ENCODE results near the gene PROK1. TPM values are rescaled to one million over a fixed set of nuclear protein-coding genes. Genes with fewer than 3 reads are reported as not detected.
"Not testable (repeated sequence)": the region's sequence is repeated elsewhere in the genome, so short reads cannot be mapped to it uniquely, and the experiment has no call there.

Gene PROK1
- total RNA-seq, 1 donor from 2014 or later = 0.69 TPM

- Mint-ChIP-seq H3K27me3 (ENCODE audit: low read depth) (no peaks in the 10 kb centered on the region), H3K36me3 (no peaks in the 10 kb centered on the region), H3K9me3 (no peaks in the 10 kb centered on the region), H3K4me3 (no peak overlapping the region), H3K27ac (peak overlapping the region; percentile 94), H3K4me1 (peaks cover 75% of the 10 kb centered on the region)
- no peak for DNase-seq (ENCODE audit: low spot score in 2 of 2, unreplicated experiment in 2 of 2)
- TF ChIP-seq CTCF (IDR thresholded peaks at IDR 0.05; ENCODE audit: unreplicated experiment) = no peak
These were observed 12.1 kb upstream of the PROK1 start for GRCh38 chr1:110438893-110439292.

- H3K9me3 Mint-ChIP-seq; H3K36me3 Mint-ChIP-seq; H3K27me3 Mint-ChIP-seq (ENCODE audit: low read depth); H3K4me3 Mint-ChIP-seq; DNase-seq (ENCODE audit: low spot score in 2 of 2, unreplicated experiment in 2 of 2): not testable (repeated sequence)
- peaks cover 67% of the 10 kb centered on the region for H3K4me1 Mint-ChIP-seq
- peak overlapping the region; percentile 94 for H3K27ac Mint-ChIP-seq
These were observed 11.1 kb upstream of the PROK1 start for GRCh38 chr1:110439873-110440272.

GRCh38 chr1:110440877-110441276, 10.1 kb upstream of the PROK1 start:
- H3K9me3 Mint-ChIP-seq = no peaks in the 10 kb centered on the region
- DNase-seq (ENCODE audit: low spot score in 2 of 2, unreplicated experiment in 2 of 2) = no peak
- H3K4me3 Mint-ChIP-seq = no peak overlapping the region
- peak overlapping the region; percentile 51 for H3K27ac Mint-ChIP-seq
- TF ChIP-seq CTCF (IDR thresholded peaks at IDR 0.05; ENCODE audit: unreplicated experiment) = no peak
- peaks cover 57% of the 10 kb centered on the region for H3K4me1 Mint-ChIP-seq
- H3K36me3 Mint-ChIP-seq = no peaks in the 10 kb centered on the region
- no peaks in the 10 kb centered on the region for H3K27me3 Mint-ChIP-seq (ENCODE audit: low read depth)

- peak overlapping the region; percentile 1 for H3K27ac Mint-ChIP-seq
- DNase-seq (ENCODE audit: low spot score in 2 of 2, unreplicated experiment in 2 of 2) = no peak
- no peaks in the 10 kb centered on the region for H3K36me3 Mint-ChIP-seq
- no peaks in the 10 kb centered on the region for H3K9me3 Mint-ChIP-seq
- peaks cover 48% of the 10 kb centered on the region for H3K4me1 Mint-ChIP-seq
- H3K27me3 Mint-ChIP-seq (ENCODE audit: low read depth) = no peaks in the 10 kb centered on the region
- no peak for TF ChIP-seq CTCF (IDR thresholded peaks at IDR 0.05; ENCODE audit: unreplicated experiment)
- H3K4me3 Mint-ChIP-seq = no peak overlapping the region
These were observed 9.1 kb upstream of the PROK1 start for GRCh38 chr1:110441888-110442287.

GRCh38 chr1:110443451-110443850, 7.5 kb upstream of the PROK1 start:
- Mint-ChIP-seq H3K9me3 (no peaks in the 10 kb centered on the region), H3K4me1 (peaks cover 32% of the 10 kb centered on the region), H3K36me3 (no peaks in the 10 kb centered on the region), H3K27me3 (ENCODE audit: low read depth) (no peaks in the 10 kb centered on the region), H3K4me3 (no peak overlapping the region), H3K27ac (no peak overlapping the region)
- no peak for DNase-seq (ENCODE audit: low spot score in 2 of 2, unreplicated experiment in 2 of 2)
- TF ChIP-seq CTCF (IDR thresholded peaks at IDR 0.05; ENCODE audit: unreplicated experiment) = no peak

- no peak overlapping the region for H3K27ac Mint-ChIP-seq
- no peak overlapping the region for H3K4me3 Mint-ChIP-seq
- no peak for TF ChIP-seq CTCF (IDR thresholded peaks at IDR 0.05; ENCODE audit: unreplicated experiment)
- H3K4me1 Mint-ChIP-seq = peaks cover 21% of the 10 kb centered on the region
- no peaks in the 10 kb centered on the region for H3K27me3 Mint-ChIP-seq (ENCODE audit: low read depth)
- no peaks in the 10 kb centered on the region for H3K36me3 Mint-ChIP-seq
- no peak for DNase-seq (ENCODE audit: low spot score in 2 of 2, unreplicated experiment in 2 of 2)
- no peaks in the 10 kb centered on the region for H3K9me3 Mint-ChIP-seq
These were observed 6.4 kb upstream of the PROK1 start for GRCh38 chr1:110444561-110444960.

Measured in mesothelial cell of epicardium (in vitro differentiated cells).